Left forelimb (tissue), 1 donor: Measurements from ENCODE around the gene SNED1.

Experiments used
- DNase-seq: peaks from one replicate; pipeline ENCODE4 v3.0.0-alpha.2; 2018; ENCODE audit warnings: low spot score

The SNED1 gene

GRCh38 chr2:240960309-240960970 lies 38.0 kb upstream of the SNED1 start:
- peak; percentile 73 for DNase-seq

- peak; percentile 58 for DNase-seq
These were observed 37.2 kb upstream of the SNED1 start for GRCh38 chr2:240960971-240961876.

GRCh38 chr2:240961910-240962299 lies 36.5 kb upstream of the SNED1 start:
- peak; percentile 52 for DNase-seq

GRCh38 chr2:240962300-240963064 lies 35.9 kb upstream of the SNED1 start:
- peak; percentile 70 for DNase-seq

GRCh38 chr2:240963065-240963867 lies 35.2 kb upstream of the SNED1 start:
- DNase-seq = peak; percentile 60

- peak; percentile 58 for DNase-seq
These were observed 34.3 kb upstream of the SNED1 start for GRCh38 chr2:240963868-240964703.

GRCh38 chr2:240964704-240965295 lies 33.6 kb upstream of the SNED1 start:
- DNase-seq = no peak

- peak; percentile 65 for DNase-seq
These were observed 33.0 kb upstream of the SNED1 start for GRCh38 chr2:240965296-240965904.

- peak; percentile 45 for DNase-seq
These were observed 32.4 kb upstream of the SNED1 start for GRCh38 chr2:240965905-240966456.

GRCh38 chr2:240966457-240966905 lies 31.9 kb upstream of the SNED1 start:
- DNase-seq = no peak

- no peak for DNase-seq
These were observed 31.3 kb upstream of the SNED1 start for GRCh38 chr2:240966906-240967680.

- no peak for DNase-seq
These were observed 30.5 kb upstream of the SNED1 start for GRCh38 chr2:240967681-240968621.

- no peak for DNase-seq
These were observed 29.4 kb upstream of the SNED1 start for GRCh38 chr2:240968731-240969624.

- no peak for DNase-seq
These were observed 28.3 kb upstream of the SNED1 start for GRCh38 chr2:240970104-240970503.

- no peak for DNase-seq
These were observed 27.6 kb upstream of the SNED1 start for GRCh38 chr2:240970816-240971215.

- no peak for DNase-seq
These were observed 26.2 kb upstream of the SNED1 start for GRCh38 chr2:240972201-240972600.
